Mammary epithelial cell (primary cell): ENCODE data around the gene FOXL1.

ENCODE experiments used
- CTCF ChIP-seq, 2 donors: IDR thresholded peaks in 1 of 2; conservative IDR thresholded peaks in 1 of 2; 2 replicates each; pipeline ENCODE4 v1.5.1; 2011 to 2012; ENCODE audit warnings: inconsistent platforms in 2 of 2, low read length in 2 of 2, mild to moderate bottlenecking in 2 of 2, control low read depth in 1 of 2, low read depth in 1 of 2; ENCODE audit not compliant: insufficient read depth in 1 of 2; ENCODE audit errors: extremely low read depth in 1 of 2
- EZH2 ChIP-seq: IDR thresholded peaks from 2 replicates; pipeline ENCODE4 v1.6.1; 2012; ENCODE audit warnings: low read length, inconsistent platforms, borderline replicate concordance

GRCh38 chr16:86593913-86594620, 15.7 kb downstream of the FOXL1 start:
- TF ChIP-seq CTCF (conservative IDR thresholded peaks at IDR 0.05 in 1 of 2, IDR thresholded peaks at IDR 0.05 in 1 of 2; ENCODE audit: extremely low read depth in 1 of 2, insufficient read depth in 1 of 2, low read depth in 1 of 2, low read length in 2 of 2) = no peak
- TF ChIP-seq EZH2 = no peak
